ENCODE results near the gene FRAT2.

FRAT2 gene

DNA sequence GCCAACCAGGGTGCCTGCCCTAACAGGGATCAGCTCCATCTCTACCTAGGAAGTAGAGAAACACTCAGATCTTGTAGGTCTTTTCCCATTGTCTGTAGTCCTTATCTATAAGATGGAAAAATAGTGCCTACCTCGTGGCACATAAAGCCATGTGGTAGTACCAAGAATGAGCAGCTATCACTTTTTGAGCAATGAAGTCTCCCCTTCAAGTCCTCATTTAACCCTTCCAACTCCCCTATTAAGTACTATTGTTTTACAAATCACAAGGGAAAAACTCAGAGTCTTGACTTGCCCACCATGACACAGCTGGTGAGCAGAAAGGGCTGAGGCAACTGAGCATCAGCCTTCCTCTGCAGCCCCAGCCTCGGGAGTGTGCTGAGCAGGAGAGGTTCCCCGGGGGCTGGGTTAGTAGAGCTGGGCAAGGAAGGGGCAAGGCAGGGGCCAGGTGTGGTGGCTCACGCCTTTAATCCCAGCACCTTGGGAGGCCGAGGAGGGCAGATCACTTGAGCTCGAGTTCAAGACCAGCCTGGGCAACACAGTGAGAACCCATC is 3.3 kb downstream of the FRAT2 start:
- no peak overlapping the region for H3K27ac ChIP-seq (ENCODE audit: low read depth, low read length)

DNA sequence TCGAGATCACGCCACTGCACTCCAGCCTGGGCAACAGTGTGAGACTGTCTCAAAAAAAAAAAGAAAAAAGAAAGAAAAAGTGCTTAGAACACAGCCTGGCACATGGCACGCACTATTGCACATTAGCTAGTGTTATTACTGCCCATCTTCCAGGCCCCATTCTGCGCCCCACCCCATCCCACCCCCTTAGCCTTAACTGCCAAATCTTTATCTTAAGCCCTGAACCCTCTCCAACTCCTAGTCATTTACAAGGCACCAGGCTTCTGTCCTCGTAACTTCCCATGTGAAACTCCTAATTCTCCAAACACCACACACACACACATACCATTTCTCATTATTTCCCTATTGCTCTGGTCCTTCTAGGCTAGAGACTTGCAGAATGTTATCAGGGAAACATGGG is 4.8 kb downstream of the FRAT2 start:
- no peak overlapping the region for H3K9ac ChIP-seq (ENCODE audit: low read length)
- no peaks in the 10 kb centered on the region for H3K27me3 ChIP-seq (ENCODE audit: control insufficient read depth, insufficient read depth, low read length)
- peaks cover 10% of the 10 kb centered on the region for H3K36me3 ChIP-seq (ENCODE audit: control insufficient read depth, insufficient read depth, low read length)
- peaks cover 6% of the 10 kb centered on the region for H3K4me1 ChIP-seq (ENCODE audit: control insufficient read depth, insufficient read depth, low read length)
- H3K4me3 ChIP-seq (ENCODE audit: low read length) = no peak overlapping the region
- H3K27ac ChIP-seq (ENCODE audit: low read depth, low read length) = no peak overlapping the region

More for the DNA sequence above, 3.3 kb downstream of the FRAT2 start:
- no peaks in the 10 kb centered on the region for H3K27me3 ChIP-seq (ENCODE audit: control insufficient read depth, insufficient read depth, low read length)
- H3K9ac ChIP-seq (ENCODE audit: low read length) = no peak overlapping the region
- peaks cover 6% of the 10 kb centered on the region for H3K4me1 ChIP-seq (ENCODE audit: control insufficient read depth, insufficient read depth, low read length)
- peak overlapping the region; percentile 89 for H3K4me3 ChIP-seq (ENCODE audit: low read length)
- H3K36me3 ChIP-seq (ENCODE audit: control insufficient read depth, insufficient read depth, low read length) = peaks cover 10% of the 10 kb centered on the region

DNA sequence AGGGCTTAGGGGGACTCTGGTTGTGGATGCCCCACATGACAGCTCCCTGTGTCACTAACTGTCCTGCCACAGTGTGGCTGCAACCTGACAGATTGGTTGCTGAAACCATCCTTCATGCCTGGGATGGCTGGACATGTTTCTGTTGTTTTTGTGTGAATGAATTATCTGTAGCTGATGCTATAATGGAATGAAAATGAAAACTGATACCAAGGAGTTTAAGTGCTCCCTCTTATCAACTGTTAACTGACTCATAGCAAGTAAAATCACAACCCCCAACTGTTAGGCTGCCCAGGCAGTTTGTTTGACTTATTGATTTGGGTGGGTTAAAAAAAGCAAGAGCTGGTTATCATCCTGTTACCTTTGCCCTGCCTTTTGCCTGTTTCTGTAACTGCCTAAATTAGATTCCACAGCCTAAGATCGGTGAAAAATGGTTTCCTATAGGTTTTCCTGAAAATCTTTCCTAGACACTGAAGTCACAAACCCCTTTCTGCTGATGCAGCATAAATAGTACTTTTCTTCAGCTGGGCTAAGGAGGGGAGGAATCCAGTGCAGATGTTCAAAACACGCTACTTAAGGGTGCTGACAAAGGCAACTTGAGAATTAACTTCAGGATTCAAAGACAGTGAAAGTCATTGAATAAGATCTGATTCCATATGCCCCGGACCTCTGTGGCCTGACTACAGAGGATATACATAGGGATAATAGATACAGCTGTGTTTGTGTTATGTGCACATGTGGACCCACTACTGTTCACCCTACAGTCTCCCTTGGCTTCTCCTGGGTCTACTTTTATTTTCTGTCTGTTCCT is 5.7 kb downstream of the FRAT2 start:
- Histone ChIP-seq H3K4me3 (ENCODE audit: low read length) (no peak overlapping the region), H3K9ac (ENCODE audit: low read length) (peak overlapping the region; percentile 26), H3K4me1 (ENCODE audit: control insufficient read depth, insufficient read depth, low read length) (peaks cover 6% of the 10 kb centered on the region), H3K36me3 (ENCODE audit: control insufficient read depth, insufficient read depth, low read length) (peaks cover 10% of the 10 kb centered on the region), H3K27ac (ENCODE audit: low read depth, low read length) (no peak overlapping the region), H3K27me3 (ENCODE audit: control insufficient read depth, insufficient read depth, low read length) (no peaks in the 10 kb centered on the region)

DNA sequence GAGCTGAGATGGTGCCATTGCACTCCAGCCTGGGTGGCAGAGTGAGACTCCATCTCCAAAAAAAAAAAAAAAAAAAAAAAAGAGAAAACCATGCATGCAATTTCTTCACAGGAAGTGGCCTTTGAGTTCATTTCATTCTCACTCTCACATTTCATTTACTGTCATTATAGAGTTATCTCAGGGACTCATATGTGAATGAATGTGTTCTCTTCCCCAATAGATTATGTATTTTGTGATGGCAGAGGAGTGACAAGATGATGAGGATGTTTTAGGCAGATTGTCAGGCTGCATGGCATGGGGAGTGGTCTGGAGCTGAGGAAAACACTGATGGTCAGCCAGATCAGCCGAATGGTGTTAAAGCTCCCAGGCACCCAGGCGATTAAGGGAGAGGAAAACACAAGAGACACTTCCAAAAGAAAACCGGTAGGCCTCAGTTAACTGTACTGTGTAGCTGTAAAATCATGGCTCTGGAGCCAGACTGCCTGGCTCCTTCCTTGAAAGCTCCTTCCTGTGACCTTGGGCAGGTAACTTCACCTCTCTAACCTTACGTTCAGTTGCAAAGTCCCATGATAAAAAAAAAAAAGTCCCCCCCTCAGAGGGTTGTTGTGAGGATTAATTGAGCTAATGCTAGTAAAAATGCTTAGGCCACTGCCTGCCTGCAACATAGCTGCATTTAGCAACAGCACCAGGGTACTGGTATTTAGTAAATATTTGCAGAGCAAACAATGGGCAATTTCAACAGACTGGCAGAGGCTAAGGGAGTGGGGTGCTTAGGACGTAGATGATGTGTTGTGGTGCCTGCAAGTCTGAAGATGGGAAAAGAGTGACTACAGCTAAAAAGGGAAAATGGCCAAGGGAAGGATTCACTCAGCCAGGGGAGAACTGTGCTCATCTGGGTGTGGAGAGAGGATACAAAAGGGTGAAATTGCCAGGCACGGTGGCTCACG is 6.9 kb downstream of the FRAT2 start:
- no peak overlapping the region for H3K27ac ChIP-seq (ENCODE audit: low read depth, low read length)
- no peak overlapping the region for H3K4me3 ChIP-seq (ENCODE audit: low read length)
- peaks cover 6% of the 10 kb centered on the region for H3K4me1 ChIP-seq (ENCODE audit: control insufficient read depth, insufficient read depth, low read length)
- no peak overlapping the region for H3K9ac ChIP-seq (ENCODE audit: low read length)
- no peaks in the 10 kb centered on the region for H3K27me3 ChIP-seq (ENCODE audit: control insufficient read depth, insufficient read depth, low read length)
- peaks cover 10% of the 10 kb centered on the region for H3K36me3 ChIP-seq (ENCODE audit: control insufficient read depth, insufficient read depth, low read length)

DNA sequence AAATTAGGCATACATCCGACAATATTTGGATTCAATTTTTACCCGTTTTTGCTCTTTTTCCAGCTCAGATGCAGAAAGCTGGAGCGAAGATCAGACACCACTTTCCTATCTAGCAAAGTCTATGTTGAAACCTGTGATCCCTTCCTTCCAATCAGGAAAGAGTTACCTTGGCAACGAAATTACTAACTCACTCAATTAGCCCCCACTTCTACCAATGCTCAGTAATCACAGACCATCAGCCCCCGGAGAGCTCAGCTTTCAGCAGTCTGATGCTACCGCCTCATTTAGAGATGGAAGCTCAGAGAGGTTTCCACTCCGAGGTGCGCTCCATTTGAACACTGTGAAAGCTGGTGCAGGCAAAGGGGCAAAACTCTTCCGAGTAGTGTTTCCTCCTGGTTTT is 8.8 kb downstream of the FRAT2 start:
- peaks cover 4% of the 10 kb centered on the region for H3K4me1 ChIP-seq (ENCODE audit: control insufficient read depth, insufficient read depth, low read length)

DNA sequence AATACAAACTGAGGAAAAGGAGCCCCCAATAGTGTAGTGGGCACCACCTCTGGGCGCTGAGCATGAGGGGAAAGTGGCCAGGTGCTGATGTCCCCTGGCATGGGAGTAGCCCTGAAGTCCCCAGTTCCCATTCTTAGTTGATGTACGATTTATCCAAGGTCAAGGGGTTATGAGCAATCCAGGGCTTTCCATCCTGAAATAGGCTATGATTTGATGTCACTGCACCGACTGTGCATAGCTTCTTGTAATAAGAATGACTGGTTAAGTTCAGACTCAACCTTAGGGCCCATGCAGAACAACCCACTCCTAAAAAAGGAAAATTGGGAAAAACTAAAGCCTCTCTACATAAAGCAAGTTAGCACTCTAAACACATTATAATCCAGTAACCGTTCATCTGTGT is 11.0 kb downstream of the FRAT2 start:
- Histone ChIP-seq H3K36me3 (ENCODE audit: control insufficient read depth, insufficient read depth, low read length) (peaks cover 2% of the 10 kb centered on the region), H3K4me1 (ENCODE audit: control insufficient read depth, insufficient read depth, low read length) (peaks cover 7% of the 10 kb centered on the region), H3K27me3 (ENCODE audit: control insufficient read depth, insufficient read depth, low read length) (no peaks in the 10 kb centered on the region), H3K9ac (ENCODE audit: low read length) (no peak overlapping the region), H3K27ac (ENCODE audit: low read depth, low read length) (no peak overlapping the region), H3K4me3 (ENCODE audit: low read length) (no peak overlapping the region)

More for the DNA sequence above, 8.8 kb downstream of the FRAT2 start:
- no peak overlapping the region for H3K4me3 ChIP-seq (ENCODE audit: low read length)
- H3K27me3 ChIP-seq (ENCODE audit: control insufficient read depth, insufficient read depth, low read length) = no peaks in the 10 kb centered on the region
- no peak overlapping the region for H3K9ac ChIP-seq (ENCODE audit: low read length)
- no peak overlapping the region for H3K27ac ChIP-seq (ENCODE audit: low read depth, low read length)
- peaks cover 10% of the 10 kb centered on the region for H3K36me3 ChIP-seq (ENCODE audit: control insufficient read depth, insufficient read depth, low read length)

DNA sequence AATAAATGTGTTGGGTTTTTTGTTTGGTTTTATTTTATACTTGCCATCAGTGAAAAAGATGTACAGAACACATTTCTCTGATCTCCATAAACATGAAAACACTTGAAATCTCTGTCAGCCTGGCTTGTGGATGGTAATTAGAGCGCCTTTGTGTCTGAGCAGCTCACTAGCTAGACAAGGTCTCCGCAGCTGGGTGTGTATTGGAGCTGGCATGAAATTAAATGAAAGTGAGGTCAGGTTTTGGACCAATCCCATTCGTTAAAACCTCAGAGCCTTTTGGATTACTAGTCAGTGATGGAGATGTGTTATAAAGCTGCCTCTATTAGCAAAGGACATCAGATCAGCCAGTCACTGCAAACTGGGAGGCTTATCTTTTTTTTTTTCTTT is 12.7 kb downstream of the FRAT2 start:
- no peak overlapping the region for H3K9ac ChIP-seq (ENCODE audit: low read length)

DNA sequence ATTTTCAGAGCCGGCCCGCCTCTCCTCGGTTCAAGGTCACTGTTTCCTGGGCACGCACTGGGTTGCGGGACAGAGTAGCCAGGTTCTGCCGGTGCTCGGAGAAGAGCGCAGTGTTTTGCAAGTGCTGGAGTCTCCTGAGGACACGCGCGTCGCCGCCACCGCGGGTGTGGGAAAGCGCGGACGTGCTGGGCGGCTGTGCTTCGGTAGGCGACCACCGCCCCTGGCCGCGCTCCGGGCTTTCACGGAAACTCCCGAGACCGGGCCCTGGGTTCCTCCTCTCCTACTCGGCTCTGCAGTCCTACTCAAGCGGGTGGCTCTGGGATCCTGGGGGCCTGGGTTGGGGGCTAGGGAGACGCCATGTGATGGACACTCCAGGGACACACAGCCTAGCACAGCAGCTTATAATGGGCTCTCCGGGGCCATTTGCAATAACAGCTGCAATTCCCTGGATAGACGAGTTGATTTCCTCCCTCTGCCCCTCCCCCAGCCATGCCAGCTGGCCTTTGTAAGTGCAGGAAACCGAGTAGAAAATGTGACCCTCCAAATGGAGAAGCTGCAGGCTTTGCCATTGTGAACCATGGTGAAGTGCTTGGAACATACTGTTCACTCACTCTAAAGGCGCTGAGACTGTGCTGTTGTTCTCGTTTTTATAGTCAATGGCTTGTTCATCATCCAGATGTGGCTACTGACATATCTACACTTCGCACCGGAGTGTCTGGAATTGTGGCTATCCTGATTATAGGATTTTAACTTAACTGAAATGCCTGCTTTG is 13.3 kb downstream of the FRAT2 start:
- H3K9ac ChIP-seq (ENCODE audit: low read length) = no peak overlapping the region
- H3K36me3 ChIP-seq (ENCODE audit: control insufficient read depth, insufficient read depth, low read length) = no peaks in the 10 kb centered on the region
- no peak overlapping the region for H3K27ac ChIP-seq (ENCODE audit: low read depth, low read length)
- peak overlapping the region; percentile 73 for H3K4me3 ChIP-seq (ENCODE audit: low read length)
- no peaks in the 10 kb centered on the region for H3K27me3 ChIP-seq (ENCODE audit: control insufficient read depth, insufficient read depth, low read length)
- peaks cover 7% of the 10 kb centered on the region for H3K4me1 ChIP-seq (ENCODE audit: control insufficient read depth, insufficient read depth, low read length)

More for the DNA sequence above, 12.7 kb downstream of the FRAT2 start:
- Histone ChIP-seq H3K4me1 (ENCODE audit: control insufficient read depth, insufficient read depth, low read length) (peaks cover 7% of the 10 kb centered on the region), H3K4me3 (ENCODE audit: low read length) (peak overlapping the region; percentile 73), H3K36me3 (ENCODE audit: control insufficient read depth, insufficient read depth, low read length) (no peaks in the 10 kb centered on the region), H3K27ac (ENCODE audit: low read depth, low read length) (no peak overlapping the region), H3K27me3 (ENCODE audit: control insufficient read depth, insufficient read depth, low read length) (no peaks in the 10 kb centered on the region)

DNA sequence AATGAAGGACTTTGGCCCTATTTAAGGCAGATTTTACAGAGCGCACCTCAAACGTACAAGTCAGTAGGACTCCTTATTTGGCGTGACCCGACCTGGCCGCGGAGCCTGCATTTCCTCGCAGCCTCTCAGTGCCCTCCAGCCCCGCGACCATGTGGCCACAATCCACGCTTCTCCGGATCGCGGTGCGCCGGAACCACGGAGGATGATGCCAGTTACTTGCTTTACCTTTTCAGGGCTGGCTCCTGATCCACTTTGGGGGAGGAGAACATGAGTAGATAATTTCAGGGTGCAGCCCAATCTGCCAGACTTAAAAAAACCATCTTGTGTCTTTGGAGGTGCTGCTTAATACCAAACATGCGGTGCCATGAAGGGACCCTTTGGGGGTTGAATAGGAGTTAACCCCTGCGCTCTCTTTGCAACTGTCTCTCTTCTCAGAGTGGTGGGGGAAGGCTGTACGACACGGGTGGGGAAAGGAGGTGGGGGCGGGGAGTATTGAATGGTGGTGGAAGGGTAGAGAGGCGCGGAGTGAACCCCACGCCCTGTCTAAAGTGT is 14.0 kb downstream of the FRAT2 start:
- Histone ChIP-seq H3K36me3 (ENCODE audit: control insufficient read depth, insufficient read depth, low read length) (no peaks in the 10 kb centered on the region), H3K4me1 (ENCODE audit: control insufficient read depth, insufficient read depth, low read length) (peaks cover 7% of the 10 kb centered on the region), H3K9ac (ENCODE audit: low read length) (peak overlapping the region; percentile 8), H3K27me3 (ENCODE audit: control insufficient read depth, insufficient read depth, low read length) (no peaks in the 10 kb centered on the region), H3K4me3 (ENCODE audit: low read length) (peak overlapping the region; percentile 73), H3K27ac (ENCODE audit: low read depth, low read length) (no peak overlapping the region)

DNA sequence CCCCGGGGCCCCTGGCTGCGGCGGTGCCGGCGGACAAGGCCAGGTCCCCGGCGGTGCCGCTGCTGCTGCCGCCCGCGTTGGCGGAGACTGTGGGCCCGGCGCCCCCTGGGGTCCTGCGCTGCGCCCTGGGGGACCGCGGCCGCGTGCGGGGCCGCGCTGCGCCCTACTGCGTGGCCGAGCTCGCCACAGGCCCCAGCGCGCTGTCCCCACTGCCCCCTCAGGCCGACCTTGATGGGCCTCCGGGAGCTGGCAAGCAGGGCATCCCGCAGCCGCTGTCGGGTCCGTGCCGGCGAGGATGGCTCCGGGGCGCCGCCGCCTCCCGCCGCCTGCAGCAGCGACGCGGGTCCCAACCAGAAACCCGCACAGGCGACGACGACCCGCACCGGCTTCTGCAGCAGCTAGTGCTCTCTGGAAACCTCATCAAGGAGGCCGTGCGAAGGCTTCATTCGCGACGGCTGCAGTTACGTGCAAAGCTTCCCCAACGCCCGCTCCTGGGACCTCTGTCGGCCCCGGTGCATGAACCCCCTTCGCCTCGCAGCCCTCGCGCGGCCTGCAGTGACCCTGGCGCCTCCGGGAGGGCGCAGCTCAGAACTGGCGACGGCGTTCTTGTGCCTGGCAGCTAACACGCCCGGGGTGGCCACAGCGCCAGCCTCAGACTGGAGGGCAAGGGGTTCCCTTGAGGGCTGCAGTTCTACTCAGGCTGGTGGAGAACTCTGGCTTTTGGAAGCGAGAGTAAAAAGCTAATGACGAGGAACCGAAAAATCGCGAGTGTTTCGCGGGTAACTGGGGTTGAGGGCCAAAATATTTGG is 14.7 kb downstream of the FRAT2 start:
- Histone ChIP-seq H3K36me3 (ENCODE audit: control insufficient read depth, insufficient read depth, low read length) (no peaks in the 10 kb centered on the region), H3K4me3 (ENCODE audit: low read length) (peak overlapping the region; percentile 73), H3K9ac (ENCODE audit: low read length) (peak overlapping the region; percentile 8), H3K27me3 (ENCODE audit: control insufficient read depth, insufficient read depth, low read length) (no peaks in the 10 kb centered on the region), H3K4me1 (ENCODE audit: control insufficient read depth, insufficient read depth, low read length) (peaks cover 7% of the 10 kb centered on the region), H3K27ac (ENCODE audit: low read depth, low read length) (peak overlapping the region; percentile 51)
